H1 (cell line): ENCODE measurements around the gene L2HGDH. TPM values are rescaled to one million over a fixed set of nuclear protein-coding genes. Genes with fewer than 3 reads are reported as not detected.

ENCODE experiments used
- MAX ChIP-seq: IDR thresholded peaks from 2 replicates; pipeline ENCODE4 v1.6.1; 2012; ENCODE audit warnings: inconsistent platforms
- TCF12 ChIP-seq: IDR thresholded peaks from 2 replicates; pipeline ENCODE4 v1.6.1; 2011; ENCODE audit warnings: low read depth, mild to moderate bottlenecking, low read length
- polyA plus RNA-seq, 7 experiments: library from polyadenylated mRNA; depleted of rRNA in 3 of 7; stranded (reverse) in 5 of 7; unstranded in 2 of 7; fragments of >200 nt in 5 of 7; fragments of 200-250 nt in 2 of 7; gene quantifications; 1 replicate in 5 of 7; 2 replicates in 1 of 7; 4 replicates in 1 of 7; pipeline versions ENCODE4 v1.2.1 to v1.2.3, GENCODE V29; 2011 to 2013; ENCODE audit warnings: missing spikeins in 2 of 7, mixed read lengths in 2 of 7
- total RNA-seq: library from RNA; stranded (reverse); fragmentation: NEBNext Ultra II Directional; extraction: Animal tissue kit (Norgen Biotek cat#: 25700); gene quantifications from 2 replicates; pipeline ENCODE4 v1.2.1, GENCODE V29; 2021

The L2HGDH gene
- total and polyA plus RNA-seq, 2 of the 8 experiments (the other 6 are each of a cell fraction or from before 2014, with no cell fraction given): 12.2 to 28.6 TPM

- TF ChIP-seq TCF12: no peak
- TF ChIP-seq MAX: no peak
These were observed 23.9 kb downstream of the L2HGDH start (continued) for GRCh38 chr14:50288146-50288545.
